CD14-positive monocyte (primary cell): ENCODE measurements around the gene NDUFB5. TPM values are rescaled to one million over a fixed set of nuclear protein-coding genes. Genes with fewer than 3 reads are reported as not detected.

ENCODE experiments used
- DNase-seq, 3 donors: peaks; one replicate each; pipeline ENCODE4 v3.0.0-alpha.2; 2011 to 2022
- H2AFZ ChIP-seq: 2 replicates; pipeline ENCODE4 v1.6.0; 2012; ENCODE audit warnings: mild to moderate bottlenecking, low read depth, low read length, inconsistent platforms; ENCODE audit not compliant: insufficient read depth, poor library complexity, severe bottlenecking
- H3K27ac ChIP-seq, 2 donors: 1 replicate in 1 of 2; 2 replicates in 1 of 2; pipeline ENCODE4 v1.5.1; 2012 to 2013; ENCODE audit warnings: low read length in 2 of 2, control low read depth in 1 of 2, inconsistent platforms in 1 of 2, low read depth in 1 of 2, mild to moderate bottlenecking in 1 of 2
- H3K27me3 ChIP-seq, 2 donors: one replicate each; pipeline versions ENCODE4 v1.6.0 to v1.6.1; 2011 to 2013; ENCODE audit warnings: low read length in 2 of 2; ENCODE audit not compliant: control insufficient read depth in 2 of 2, insufficient read depth in 2 of 2
- H3K36me3 ChIP-seq, 2 donors: replicated peaks in 1 of 2; 1 replicate in 1 of 2; 2 replicates in 1 of 2; pipeline versions ENCODE4 v1.5.1 to v1.6.1; 2012 to 2013; ENCODE audit warnings: low read length in 2 of 2, control low read depth in 1 of 2, inconsistent platforms in 1 of 2, mild to moderate bottlenecking in 1 of 2; ENCODE audit not compliant: insufficient read depth in 2 of 2, control insufficient read depth in 1 of 2
- H3K4me1 ChIP-seq, 2 donors: 1 replicate in 1 of 2; 2 replicates in 1 of 2; pipeline versions ENCODE4 v1.5.1 to v1.6.1; 2012 to 2013; ENCODE audit warnings: low read length in 2 of 2, control low read depth in 1 of 2, inconsistent platforms in 1 of 2, mild to moderate bottlenecking in 1 of 2, moderate library complexity in 1 of 2; ENCODE audit not compliant: insufficient read depth in 2 of 2, control insufficient read depth in 1 of 2
- H3K4me2 ChIP-seq: replicated peaks from 2 replicates; pipeline ENCODE3; 2012; ENCODE audit warnings: low read length, moderate library complexity, mild to moderate bottlenecking; ENCODE audit not compliant: poor library complexity, severe bottlenecking; ENCODE audit errors: extremely low read depth
- H3K4me3 ChIP-seq, 3 experiments: fragments of 200-600 bp in 1 of 3; sonication (generic) in 1 of 3; replicated peaks in 1 of 3; 1 replicate in 2 of 3; 2 replicates in 1 of 3; pipeline ENCODE4 v1.5.1; 2011 to 2013; ENCODE audit warnings: low read length in 3 of 3, mild to moderate bottlenecking in 3 of 3, control low read depth in 2 of 3, low read depth in 2 of 3, inconsistent platforms in 1 of 3, moderate library complexity in 1 of 3
- H3K79me2 ChIP-seq: 2 replicates; pipeline ENCODE4 v1.6.0; 2012; ENCODE audit warnings: mild to moderate bottlenecking, control low read depth, inconsistent platforms, low read length, moderate library complexity; ENCODE audit not compliant: insufficient read depth
- H3K9ac ChIP-seq: 2 replicates; pipeline ENCODE4 v1.6.0; 2017; ENCODE audit warnings: low read length, mild to moderate bottlenecking; ENCODE audit not compliant: insufficient read depth, poor library complexity, severe bottlenecking
- H3K9me3 ChIP-seq, 2 donors: replicated peaks in 1 of 2; 1 replicate in 1 of 2; 2 replicates in 1 of 2; pipeline versions ENCODE4 v1.5.1 to v1.6.1; 2012 to 2013; ENCODE audit warnings: low read length in 2 of 2, control low read depth in 1 of 2; ENCODE audit not compliant: control insufficient read depth in 1 of 2, insufficient read depth in 1 of 2
- H4K20me1 ChIP-seq: 2 replicates; pipeline ENCODE4 v1.6.0; 2012; ENCODE audit warnings: mild to moderate bottlenecking, low read length, control low read depth, moderate library complexity; ENCODE audit not compliant: insufficient read depth
- H3K27ac Mint-ChIP-seq, 7 donors: one replicate each; pipeline ENCODE4 v1.8.0; 2020; ENCODE audit warnings: mild to moderate bottlenecking in 7 of 7, mixed read lengths in 7 of 7, moderate library complexity in 6 of 7, inconsistent platforms in 2 of 7
- H3K27me3 Mint-ChIP-seq, 3 donors: one replicate each; pipeline ENCODE4 v1.8.0; 2021 to 2022; ENCODE audit warnings: low read depth in 3 of 3, mild to moderate bottlenecking in 3 of 3, mixed read lengths in 3 of 3, moderate library complexity in 3 of 3, inconsistent platforms in 1 of 3
- H3K36me3 Mint-ChIP-seq, 2 donors: one replicate each; pipeline ENCODE4 v1.8.0; 2020; ENCODE audit warnings: mixed read lengths in 2 of 2, inconsistent platforms in 1 of 2, mild to moderate bottlenecking in 1 of 2
- H3K4me1 Mint-ChIP-seq: one replicate; pipeline ENCODE4 v1.8.0; 2020; ENCODE audit warnings: mild to moderate bottlenecking, mixed read lengths
- H3K4me3 Mint-ChIP-seq, 2 donors: one replicate each; pipeline ENCODE4 v1.8.0; 2020; ENCODE audit warnings: mild to moderate bottlenecking in 2 of 2, mixed read lengths in 2 of 2, moderate library complexity in 1 of 2
- H3K9me3 Mint-ChIP-seq, 7 donors: one replicate each; pipeline ENCODE4 v1.8.0; 2020 to 2022; ENCODE audit warnings: mixed read lengths in 7 of 7, mild to moderate bottlenecking in 6 of 7, moderate library complexity in 6 of 7, inconsistent platforms in 2 of 7
- WGBS: methylation state at CpG from one replicate; pipeline ENCODE4 v1.1.5; 2013; ENCODE audit warnings: missing lambda C conversion rate; ENCODE audit not compliant: insufficient coverage; 5-methylcytosine and 5-hydroxymethylcytosine counted together
- intact Hi-C, 2 donors: fragments of 100-400 bp; cut with micrococcal nuclease; formaldehyde crosslinking; loops; one replicate each; pipeline versions ENCODE4 v1.15.0 to v1.15.1; 2023
- polyA plus RNA-seq, 3 donors: library from polyadenylated mRNA; depleted of rRNA in 1 of 3; unstranded in 2 of 3; stranded (reverse) in 1 of 3; fragments of 300-500 nt in 2 of 3; fragments of >200 nt in 1 of 3; fragmentation: Illumina TruSeq in 2 of 3; gene quantifications; 1 replicate in 2 of 3; 2 replicates in 1 of 3; pipeline ENCODE4 v1.2.3, GENCODE V29; 2012 to 2021
- TF ChIP-seq, protein P1 (sequence below): fragments of 200-600 bp; IDR thresholded peaks from one replicate; pipeline ENCODE4 v1.8.0; 2022; ENCODE audit warnings: antibody characterized with exemption, mild to moderate bottlenecking

Gene NDUFB5
- polyA plus RNA-seq, 3 donors = 30.8 to 144 (median 132) TPM

DNA sequence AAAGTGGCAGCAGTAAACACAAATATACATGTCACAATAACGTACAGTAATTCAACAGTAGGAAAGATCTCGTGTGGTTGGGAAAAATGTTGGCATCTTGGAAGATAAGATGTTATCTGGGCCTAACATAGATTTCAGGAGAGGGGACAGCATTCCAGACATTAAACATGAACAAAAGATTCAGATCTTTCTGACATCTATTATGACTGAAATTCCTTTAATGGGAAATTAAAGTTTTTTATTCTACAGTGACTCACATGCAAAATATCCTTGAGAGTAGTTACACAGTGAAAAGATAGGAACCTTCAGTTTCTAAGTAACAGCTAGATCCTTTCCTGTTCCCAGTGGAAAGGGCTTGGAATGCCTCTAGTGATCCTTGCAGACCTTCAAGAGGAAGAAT, 9.2 kb downstream of the NDUFB5 start:
- WGBS = no CpG with 5 or more reads among the region's 2 CpGs
- Histone ChIP-seq H2AFZ (no peak overlapping the region), H3K4me2 (no peak overlapping the region), H3K9me3 (no peaks in the 10 kb centered on the region), H3K4me1 (peaks cover under 1 to 4% of the 10 kb centered on the region in 2 donors), H3K36me3 (peaks cover 19 to 60% of the 10 kb centered on the region in 2 donors), H4K20me1 (peaks cover 23% of the 10 kb centered on the region), H3K4me3 (no peak overlapping the region), H3K9ac (no peak overlapping the region), H3K27ac (no peak overlapping the region), H3K27me3 (no peaks in the 10 kb centered on the region), H3K79me2 (peaks cover 28% of the 10 kb centered on the region)
- TF ChIP-seq, protein P1, sequence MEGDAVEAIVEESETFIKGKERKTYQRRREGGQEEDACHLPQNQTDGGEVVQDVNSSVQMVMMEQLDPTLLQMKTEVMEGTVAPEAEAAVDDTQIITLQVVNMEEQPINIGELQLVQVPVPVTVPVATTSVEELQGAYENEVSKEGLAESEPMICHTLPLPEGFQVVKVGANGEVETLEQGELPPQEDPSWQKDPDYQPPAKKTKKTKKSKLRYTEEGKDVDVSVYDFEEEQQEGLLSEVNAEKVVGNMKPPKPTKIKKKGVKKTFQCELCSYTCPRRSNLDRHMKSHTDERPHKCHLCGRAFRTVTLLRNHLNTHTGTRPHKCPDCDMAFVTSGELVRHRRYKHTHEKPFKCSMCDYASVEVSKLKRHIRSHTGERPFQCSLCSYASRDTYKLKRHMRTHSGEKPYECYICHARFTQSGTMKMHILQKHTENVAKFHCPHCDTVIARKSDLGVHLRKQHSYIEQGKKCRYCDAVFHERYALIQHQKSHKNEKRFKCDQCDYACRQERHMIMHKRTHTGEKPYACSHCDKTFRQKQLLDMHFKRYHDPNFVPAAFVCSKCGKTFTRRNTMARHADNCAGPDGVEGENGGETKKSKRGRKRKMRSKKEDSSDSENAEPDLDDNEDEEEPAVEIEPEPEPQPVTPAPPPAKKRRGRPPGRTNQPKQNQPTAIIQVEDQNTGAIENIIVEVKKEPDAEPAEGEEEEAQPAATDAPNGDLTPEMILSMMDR = no peak
- Mint-ChIP-seq H3K36me3 (peaks cover 31 to 43% of the 10 kb centered on the region in 2 donors), H3K27me3 (peaks cover 0 to 2% (median 0%) of the 10 kb centered on the region in 3 donors), H3K9me3 (peaks cover 0 to 2% (median 0%) of the 10 kb centered on the region in 7 donors), H3K4me3 (no peak overlapping the region), H3K27ac (no peak overlapping the region), H3K4me1 (peaks cover 7% of the 10 kb centered on the region)
- intact Hi-C loops = no loop called here
- DNase-seq = no peak

DNA sequence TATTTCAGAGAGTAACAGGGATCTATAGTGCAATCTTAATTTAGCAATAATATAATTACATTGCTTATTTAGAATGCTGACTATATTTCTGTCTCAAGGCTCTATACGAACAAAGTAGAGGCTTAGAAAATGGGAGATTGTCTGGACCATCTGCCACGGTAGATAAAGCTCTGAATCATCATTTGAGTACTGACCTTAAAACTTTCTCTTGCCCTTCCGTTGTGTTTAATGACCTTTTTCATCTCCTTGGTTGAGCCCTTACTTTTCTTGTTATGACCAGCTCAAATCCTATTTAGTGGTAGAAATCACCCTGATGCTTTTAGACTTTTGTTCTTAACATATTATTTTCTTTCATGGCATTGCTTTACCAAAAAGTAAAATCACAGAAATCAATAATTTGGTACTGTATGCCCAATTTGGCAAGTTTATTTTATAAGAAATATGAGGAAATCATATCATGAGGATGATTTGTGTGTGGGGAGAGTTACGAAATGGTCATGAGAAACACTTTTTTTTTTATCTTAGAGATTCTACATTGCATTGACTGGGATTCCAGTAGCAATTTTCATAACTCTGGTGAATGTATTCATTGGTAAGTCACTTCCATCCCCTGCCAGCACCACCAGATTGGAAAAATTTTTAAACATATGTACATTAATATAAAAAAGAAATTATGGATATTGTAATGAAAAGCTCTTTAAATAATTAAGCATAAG, 11.0 kb downstream of the NDUFB5 start:
- H3K4me1 Mint-ChIP-seq = no peaks in the 10 kb centered on the region
- no peak overlapping the region for H2AFZ ChIP-seq
- no peak overlapping the region for H3K4me2 ChIP-seq
- peaks cover 10% of the 10 kb centered on the region for H3K79me2 ChIP-seq
- WGBS = no CpG with 5 or more reads among the region's 4 CpGs
- peaks cover 24 to 57% of the 10 kb centered on the region in 2 donors for H3K36me3 ChIP-seq
- H3K4me1 ChIP-seq = no peaks in the 10 kb centered on the region
- TF ChIP-seq, protein P1 = no peak
- no peak overlapping the region for H3K27ac Mint-ChIP-seq
- H4K20me1 ChIP-seq = peaks cover 13% of the 10 kb centered on the region
- H3K9me3 ChIP-seq = no peaks in the 10 kb centered on the region
- no peak overlapping the region for H3K4me3 Mint-ChIP-seq
- H3K27me3 Mint-ChIP-seq = no peaks in the 10 kb centered on the region
- H3K27me3 ChIP-seq = no peaks in the 10 kb centered on the region
- H3K27ac ChIP-seq = no peak overlapping the region
- H3K36me3 Mint-ChIP-seq = peaks cover 36 to 51% of the 10 kb centered on the region in 2 donors
- intact Hi-C loops = no loop called here
- no peak overlapping the region for H3K9ac ChIP-seq
- DNase-seq = no peak
- H3K9me3 Mint-ChIP-seq = peaks cover 0 to 2% (median 0%) of the 10 kb centered on the region in 7 donors
- no peak overlapping the region for H3K4me3 ChIP-seq
